Endodermal cell (in vitro differentiated cells): ENCODE data around the gene ZFP64. TPM values are rescaled to one million over a fixed set of nuclear protein-coding genes. Genes with fewer than 3 reads are reported as not detected.
"Not testable (repeated sequence)": the region's sequence is repeated elsewhere in the genome, so short reads cannot be mapped to it uniquely, and the experiment has no call there.

ENCODE experiments used
- DNase-seq: peaks from one replicate; pipeline ENCODE4 v3.0.0-alpha.2; 2017
- H3K27ac ChIP-seq: 2 replicates; pipeline ENCODE4 v1.5.1; 2013; ENCODE audit warnings: mild to moderate bottlenecking, low read depth, low read length, moderate library complexity
- H3K27me3 ChIP-seq: 2 replicates; pipeline ENCODE4 v1.6.1; 2013; ENCODE audit warnings: mild to moderate bottlenecking, low read length, moderate library complexity; ENCODE audit not compliant: insufficient read depth, control insufficient read depth, poor library complexity, severe bottlenecking
- H3K36me3 ChIP-seq: 2 replicates; pipeline ENCODE4 v1.7.0; 2013; ENCODE audit warnings: mild to moderate bottlenecking, low read length, moderate library complexity; ENCODE audit not compliant: control insufficient read depth, insufficient read depth
- H3K4me1 ChIP-seq: one replicate; pipeline ENCODE4 v1.7.0; 2013; ENCODE audit warnings: low read length; ENCODE audit not compliant: control insufficient read depth, insufficient read depth
- H3K4me3 ChIP-seq: 2 replicates; pipeline ENCODE4 v1.5.1; 2013; ENCODE audit warnings: mild to moderate bottlenecking, low read length, moderate library complexity
- H3K9ac ChIP-seq: 2 replicates; pipeline ENCODE4 v1.6.1; 2013; ENCODE audit warnings: mild to moderate bottlenecking, low read length, moderate library complexity; ENCODE audit not compliant: poor library complexity, severe bottlenecking; ENCODE audit errors: extremely low read depth
- H3K9me3 ChIP-seq: 2 replicates; pipeline ENCODE4 v1.6.1; 2013; ENCODE audit warnings: mild to moderate bottlenecking, low read length, moderate library complexity; ENCODE audit not compliant: control insufficient read depth
- H3K27ac Mint-ChIP-seq: 2 replicates; pipeline ENCODE4 v1.8.0; 2020; ENCODE audit warnings: mixed read lengths
- H3K27me3 Mint-ChIP-seq: 2 replicates; pipeline ENCODE4 v1.8.0; 2021; ENCODE audit warnings: mild to moderate bottlenecking, mixed read lengths; ENCODE audit not compliant: insufficient read depth
- H3K36me3 Mint-ChIP-seq: 2 replicates; pipeline ENCODE4 v1.8.0; 2020; ENCODE audit warnings: low read depth, mixed read lengths
- H3K4me1 Mint-ChIP-seq: 2 replicates; pipeline ENCODE4 v1.8.0; 2020; ENCODE audit warnings: mixed read lengths
- H3K4me3 Mint-ChIP-seq: 2 replicates; pipeline ENCODE4 v1.8.0; 2020; ENCODE audit warnings: mild to moderate bottlenecking, moderate library complexity, mixed read lengths
- H3K9me3 Mint-ChIP-seq: 2 replicates; pipeline ENCODE4 v1.8.0; 2020; ENCODE audit warnings: mild to moderate bottlenecking, mixed read lengths
- CTCF ChIP-seq: fragments of 200-600 bp; sonication (generic); conservative IDR thresholded peaks from 2 replicates; pipeline ENCODE4 v1.5.0; 2021; ENCODE audit warnings: antibody characterized with exemption, mild to moderate bottlenecking
- WGBS, 2 experiments: methylation state at CpG; one replicate each; pipeline versions ENCODE4 v1.1.5 to v1.1.7; 2013; ENCODE audit warnings: missing lambda C conversion rate in 2 of 2, mixed read lengths in 1 of 2; ENCODE audit not compliant: insufficient coverage in 1 of 2, insufficient read length in 1 of 2; 5-methylcytosine and 5-hydroxymethylcytosine counted together
- total RNA-seq, 2 donors: library from RNA; stranded (reverse); fragmentation: NEBNext Ultra II Directional in 1 of 2; extraction: Animal tissue kit (Norgen Biotek cat#: 25700) in 1 of 2; gene quantifications; 2 replicates in 1 of 2; 3 replicates in 1 of 2; pipeline ENCODE4 v1.2.1, GENCODE V29; 2021

ZFP64 gene
- total RNA-seq, 2 donors from 2014 or later: 24.4 to 32.6 TPM

DNA sequence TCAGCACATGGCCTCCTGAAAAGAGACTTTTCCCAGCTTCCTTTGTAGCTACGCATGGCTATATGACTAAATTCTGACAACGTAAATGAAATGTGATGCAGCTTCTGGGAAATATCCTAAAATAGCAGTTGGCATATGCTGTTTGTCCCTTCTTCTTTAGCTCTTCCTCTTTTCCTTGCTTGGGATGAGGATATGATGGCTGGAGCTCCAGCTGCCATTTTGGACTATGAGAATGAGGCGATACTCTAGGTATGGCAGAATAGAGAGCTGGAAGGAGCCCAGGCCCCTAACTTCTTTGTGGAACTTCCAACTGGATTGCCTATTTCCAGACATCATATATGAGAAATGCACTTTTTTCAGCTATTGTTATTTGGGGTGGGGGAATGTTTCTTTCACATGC lies 5.3 kb upstream of the ZFP64 start:
- H3K27ac Mint-ChIP-seq: no peak overlapping the region
- no peak overlapping the region for H3K4me3 Mint-ChIP-seq
- H3K4me1 ChIP-seq: no peaks in the 10 kb centered on the region
- no peaks in the 10 kb centered on the region for H3K27me3 Mint-ChIP-seq
- no peak for TF ChIP-seq CTCF
- H3K4me3 ChIP-seq: no peak overlapping the region
- WGBS, 2 experiments: 98 to 100% methylated on average over 2 to 3 of the region's 3 CpGs
- peaks cover 8% of the 10 kb centered on the region for H3K4me1 Mint-ChIP-seq
- no peaks in the 10 kb centered on the region for H3K9me3 ChIP-seq
- H3K9me3 Mint-ChIP-seq: no peaks in the 10 kb centered on the region
- H3K27ac ChIP-seq: no peak overlapping the region
- no peaks in the 10 kb centered on the region for H3K27me3 ChIP-seq
- DNase-seq: no peak
- H3K36me3 Mint-ChIP-seq: no peaks in the 10 kb centered on the region
- H3K36me3 ChIP-seq: no peaks in the 10 kb centered on the region
- no peak overlapping the region for H3K9ac ChIP-seq

DNA sequence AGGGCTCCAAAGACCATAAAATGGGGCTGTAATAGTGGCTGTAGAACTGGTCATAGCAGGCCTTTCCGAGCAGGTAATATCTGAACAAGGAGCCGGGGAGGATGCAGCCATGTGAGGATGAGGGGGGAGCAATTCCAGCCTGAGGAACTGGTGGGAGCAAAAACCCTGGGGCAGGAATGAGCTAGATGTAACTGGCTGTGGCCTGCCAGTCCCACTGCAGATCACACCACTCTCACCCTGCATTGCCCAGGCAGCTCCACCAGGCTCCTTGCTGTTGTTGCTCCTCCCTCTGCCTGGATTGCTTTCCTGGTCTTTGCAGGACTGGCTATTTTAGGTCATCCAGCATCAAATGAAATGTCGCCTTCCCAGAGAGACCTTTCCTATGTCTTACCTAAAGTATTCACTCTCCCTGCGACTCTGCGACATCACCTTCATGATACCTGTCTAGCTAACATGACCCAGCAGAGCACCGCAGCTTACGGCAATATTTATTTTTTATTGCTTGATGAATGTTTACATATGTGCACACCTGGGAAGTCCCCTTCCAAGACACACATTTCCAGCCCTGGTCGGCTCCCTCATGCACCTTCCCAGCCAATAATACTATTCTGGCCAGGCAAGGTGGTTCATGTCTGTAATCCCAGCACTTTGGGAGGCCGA lies 2.4 kb upstream of the ZFP64 start:
- Histone ChIP-seq H3K27me3 (no peaks in the 10 kb centered on the region), H3K9me3 (no peaks in the 10 kb centered on the region), H3K36me3 (no peaks in the 10 kb centered on the region), H3K4me1 (no peaks in the 10 kb centered on the region), H3K27ac (no peak overlapping the region), H3K4me3 (no peak overlapping the region), H3K9ac (no peak overlapping the region)
- WGBS, 2 experiments: 93 to 94% methylated on average over 6 to 8 of the region's 9 CpGs
- Mint-ChIP-seq H3K4me3 (no peak overlapping the region), H3K36me3 (no peaks in the 10 kb centered on the region), H3K9me3 (no peaks in the 10 kb centered on the region), H3K27ac (no peak overlapping the region), H3K27me3 (no peaks in the 10 kb centered on the region), H3K4me1 (peaks cover 15% of the 10 kb centered on the region)
- DNase-seq: no peak
- no peak for TF ChIP-seq CTCF

- H3K27ac ChIP-seq: no peak overlapping the region
- no peak for TF ChIP-seq CTCF
- no peak overlapping the region for H3K9ac ChIP-seq
- Mint-ChIP-seq H3K27ac (no peak overlapping the region), H3K36me3 (no peaks in the 10 kb centered on the region), H3K4me1 (peaks cover 15% of the 10 kb centered on the region), H3K9me3 (no peaks in the 10 kb centered on the region), H3K4me3 (peak overlapping the region; percentile 94), H3K27me3 (no peaks in the 10 kb centered on the region)
- no peaks in the 10 kb centered on the region for H3K9me3 ChIP-seq
- H3K4me3 ChIP-seq: no peak overlapping the region
- H3K4me1 ChIP-seq: no peaks in the 10 kb centered on the region
- no peaks in the 10 kb centered on the region for H3K27me3 ChIP-seq
- DNase-seq: no peak
- 80% methylated on average over 1 of the region's 1 CpG; no CpG with 5 or more reads in 1 of the 2 experiments for WGBS, 2 experiments
- H3K36me3 ChIP-seq: no peaks in the 10 kb centered on the region
These were observed 1.6 kb upstream of the ZFP64 start for GRCh38 chr20:52193133-52193532.

- H3K4me1 ChIP-seq, H3K27ac ChIP-seq: not testable (repeated sequence)
- H3K4me1 Mint-ChIP-seq: peaks cover 15% of the 10 kb centered on the region
These were observed 1.1 kb upstream of the ZFP64 start for GRCh38 chr20:52192719-52193007.

More at GRCh38 chr20:52192719-52193007, 1.1 kb upstream of the ZFP64 start:
- not testable (repeated sequence) for H3K36me3 ChIP-seq, H3K9me3 Mint-ChIP-seq, H3K36me3 Mint-ChIP-seq, H3K27me3 ChIP-seq, DNase-seq, H3K9me3 ChIP-seq, H3K27me3 Mint-ChIP-seq
- WGBS, 2 experiments: 83% methylated on average over 2 of the region's 2 CpGs; no CpG with 5 or more reads in 1 of the 2 experiments
- Mint-ChIP-seq H3K4me3 (peak overlapping the region; percentile 94), H3K27ac (peak overlapping the region; percentile 91)
- Histone ChIP-seq H3K4me3 (peak overlapping the region; percentile 87), H3K9ac (peak overlapping the region; percentile 58)
